ENCODE data around the gene SEMA6B. TPM values are rescaled to one million over a fixed set of nuclear protein-coding genes. Genes with fewer than 3 reads are reported as not detected.

The SEMA6B gene
- total and polyA plus RNA-seq, 2 donors (not counting 3 experiments of a cell fraction or from before 2014, with no cell fraction given), result 97.8 to 176 TPM

DNA sequence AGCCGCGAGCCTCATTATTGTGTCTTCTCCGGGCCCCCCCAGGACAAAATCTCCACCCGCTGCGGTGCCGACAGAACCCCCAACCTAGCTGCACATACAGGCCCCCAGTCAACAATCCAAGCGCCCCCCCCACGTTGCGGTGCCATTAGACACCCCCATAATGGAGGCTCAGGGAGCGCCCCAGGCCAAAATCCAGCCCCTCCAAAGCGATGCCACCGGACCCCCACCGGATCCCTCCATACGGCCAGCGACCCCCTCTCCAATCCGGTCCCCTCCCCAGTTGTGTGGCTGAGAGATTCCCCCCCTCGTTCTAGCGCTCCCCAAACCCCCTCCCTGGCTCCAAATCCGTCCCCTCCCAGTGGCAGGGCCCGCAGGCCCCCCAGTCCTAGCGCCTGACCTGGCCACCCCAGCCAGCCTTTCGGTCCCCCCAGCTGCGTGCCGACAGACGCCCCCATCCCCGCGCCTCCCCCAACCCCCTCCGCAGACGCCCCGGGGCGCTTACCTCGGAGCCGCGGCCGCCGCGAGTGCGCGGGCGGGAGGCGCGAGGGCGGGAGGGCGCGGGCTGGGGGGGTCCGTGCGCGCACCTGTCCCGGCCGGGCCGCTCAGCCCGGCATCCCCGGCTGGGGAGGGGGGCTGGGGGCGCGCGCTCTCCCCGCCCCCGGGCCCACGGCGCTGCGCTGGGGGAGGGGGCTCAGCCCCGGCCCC is 21.6 kb upstream of the SEMA6B start:
- H3K9me3 ChIP-seq (replicated peaks; ENCODE audit: control insufficient read depth, insufficient read depth, low read length), result no peaks in the 10 kb centered on the region
- H3K4me3 ChIP-seq (replicated peaks in 1 of 3; ENCODE audit: insufficient read depth in 1 of 3, low read depth in 1 of 3, low read length in 3 of 3), result peak overlapping the region; percentile 48 to 90 (median 50)
- intact Hi-C loops (cut with micrococcal nuclease), result no loop called here
- no peak overlapping the region for H3K27ac ChIP-seq (ENCODE audit: insufficient read depth, low read depth, low read length)
- DNase-seq (ENCODE audit: low read depth, low spot score), result no peak
- ChIA-PET CTCF (interaction anchor here (0.7 to 3.4 kb wide), 5 partner anchors 14 to 111 kb away, joined by 3 to 18 read pairs (median 4); no protein-coding TSS in a partner anchor), POLR2A (no interaction called here)
- dilution Hi-C loops (cut with MboI; ENCODE audit: extremely low pct_ligation_motif_present, low sequenced_read_pairs), result no loop called here
- no TSS peak for BruUV-seq (replicated peaks)
- no peak overlapping the region for H2AFZ ChIP-seq (ENCODE audit: low read depth, low read length)
- H3K27me3 ChIP-seq (ENCODE audit: control insufficient read depth in 2 of 2, insufficient read depth in 2 of 2, low read length in 2 of 2), result no peaks in the 10 kb centered on the region
- H3K9me1 ChIP-seq (replicated peaks; ENCODE audit: control insufficient read depth, extremely low read depth, insufficient read depth, low read length), result no peaks in the 10 kb centered on the region
- H3K4me2 ChIP-seq (ENCODE audit: insufficient read depth, low read length), result peak overlapping the region; percentile 21
- peaks cover 20% of the 10 kb centered on the region for H3K4me1 ChIP-seq (ENCODE audit: control insufficient read depth, extremely low read depth, insufficient read depth, low read length)
- no peaks in the 10 kb centered on the region for H4K20me1 ChIP-seq (replicated peaks; ENCODE audit: control insufficient read depth, extremely low read depth, insufficient read depth, low read length)
- H3K36me3 ChIP-seq (ENCODE audit: control insufficient read depth in 2 of 2, extremely low read depth in 1 of 2, insufficient read depth in 2 of 2, low read length in 2 of 2), result peaks cover 0 to 8% of the 10 kb centered on the region in 2 experiments
- TF ChIP-seq FOS (IDR thresholded peaks at IDR 0.05; ENCODE audit: borderline replicate concordance, insufficient read depth, low read length), result no peak
- no peak for TF ChIP-seq JUN (IDR thresholded peaks at IDR 0.05; ENCODE audit: borderline replicate concordance, insufficient read depth, insufficient read length, low read depth)
- TF ChIP-seq, protein P1, sequence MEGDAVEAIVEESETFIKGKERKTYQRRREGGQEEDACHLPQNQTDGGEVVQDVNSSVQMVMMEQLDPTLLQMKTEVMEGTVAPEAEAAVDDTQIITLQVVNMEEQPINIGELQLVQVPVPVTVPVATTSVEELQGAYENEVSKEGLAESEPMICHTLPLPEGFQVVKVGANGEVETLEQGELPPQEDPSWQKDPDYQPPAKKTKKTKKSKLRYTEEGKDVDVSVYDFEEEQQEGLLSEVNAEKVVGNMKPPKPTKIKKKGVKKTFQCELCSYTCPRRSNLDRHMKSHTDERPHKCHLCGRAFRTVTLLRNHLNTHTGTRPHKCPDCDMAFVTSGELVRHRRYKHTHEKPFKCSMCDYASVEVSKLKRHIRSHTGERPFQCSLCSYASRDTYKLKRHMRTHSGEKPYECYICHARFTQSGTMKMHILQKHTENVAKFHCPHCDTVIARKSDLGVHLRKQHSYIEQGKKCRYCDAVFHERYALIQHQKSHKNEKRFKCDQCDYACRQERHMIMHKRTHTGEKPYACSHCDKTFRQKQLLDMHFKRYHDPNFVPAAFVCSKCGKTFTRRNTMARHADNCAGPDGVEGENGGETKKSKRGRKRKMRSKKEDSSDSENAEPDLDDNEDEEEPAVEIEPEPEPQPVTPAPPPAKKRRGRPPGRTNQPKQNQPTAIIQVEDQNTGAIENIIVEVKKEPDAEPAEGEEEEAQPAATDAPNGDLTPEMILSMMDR (IDR thresholded peaks at IDR 0.05; ENCODE audit: extremely low read depth in 1 of 2, insufficient read depth in 1 of 2, low read depth in 1 of 2, low read length in 2 of 2), result no peak
- TF ChIP-seq POLR2A (IDR thresholded peaks at IDR 0.05; ENCODE audit: low read depth, low read length), result no peak
- TF ChIP-seq MYC (IDR thresholded peaks at IDR 0.05; ENCODE audit: low read depth, low read length), result no peak
- no peak for TF ChIP-seq GATA2 (IDR thresholded peaks at IDR 0.05; ENCODE audit: insufficient read depth, insufficient read length, low read depth, low read length)
- TF ChIP-seq POLR2AphosphoS5 (IDR thresholded peaks at IDR 0.05; ENCODE audit: insufficient read depth, low read depth, low read length), result no peak
- TF ChIP-seq, protein P2, sequence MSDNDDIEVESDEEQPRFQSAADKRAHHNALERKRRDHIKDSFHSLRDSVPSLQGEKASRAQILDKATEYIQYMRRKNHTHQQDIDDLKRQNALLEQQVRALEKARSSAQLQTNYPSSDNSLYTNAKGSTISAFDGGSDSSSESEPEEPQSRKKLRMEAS (IDR thresholded peaks at IDR 0.05; ENCODE audit: insufficient read depth, insufficient read length), result no peak
- no peak for TF ChIP-seq EZH2 (IDR thresholded peaks at IDR 0.05; ENCODE audit: borderline replicate concordance, low read depth, low read length, severe bottlenecking)
- FAIRE-seq, result peak; percentile 42
- no peak overlapping the region for H3K9ac ChIP-seq (replicated peaks; ENCODE audit: extremely low read depth, insufficient read depth, low read length)
- H3K79me2 ChIP-seq (ENCODE audit: control insufficient read depth, insufficient read depth, low read length), result no peaks in the 10 kb centered on the region

All from endothelial cell of umbilical vein (primary cell).